ENCODE data around the gene ARHGAP26.

Gene ARHGAP26

DNA sequence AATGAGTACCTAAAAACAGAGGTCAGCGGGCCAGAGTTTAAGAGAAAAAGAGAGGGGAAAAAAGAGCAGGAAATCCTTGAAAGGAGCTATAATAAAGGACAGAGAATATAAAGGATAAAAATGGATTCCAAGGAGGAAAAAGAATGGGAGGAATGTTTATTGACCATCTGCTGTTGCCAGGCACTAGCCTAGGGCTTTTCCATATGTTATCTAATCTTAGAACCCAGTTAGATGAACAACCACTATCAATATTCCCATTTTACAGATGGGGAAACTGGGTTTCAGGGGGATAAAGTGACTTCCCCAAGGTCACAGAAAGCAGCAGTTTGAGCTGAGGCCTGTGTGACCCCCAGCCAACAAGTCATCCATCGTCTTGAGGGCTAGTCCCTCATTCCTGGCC, 400.8 kb downstream of the ARHGAP26 start:
- TF ChIP-seq, protein P1, sequence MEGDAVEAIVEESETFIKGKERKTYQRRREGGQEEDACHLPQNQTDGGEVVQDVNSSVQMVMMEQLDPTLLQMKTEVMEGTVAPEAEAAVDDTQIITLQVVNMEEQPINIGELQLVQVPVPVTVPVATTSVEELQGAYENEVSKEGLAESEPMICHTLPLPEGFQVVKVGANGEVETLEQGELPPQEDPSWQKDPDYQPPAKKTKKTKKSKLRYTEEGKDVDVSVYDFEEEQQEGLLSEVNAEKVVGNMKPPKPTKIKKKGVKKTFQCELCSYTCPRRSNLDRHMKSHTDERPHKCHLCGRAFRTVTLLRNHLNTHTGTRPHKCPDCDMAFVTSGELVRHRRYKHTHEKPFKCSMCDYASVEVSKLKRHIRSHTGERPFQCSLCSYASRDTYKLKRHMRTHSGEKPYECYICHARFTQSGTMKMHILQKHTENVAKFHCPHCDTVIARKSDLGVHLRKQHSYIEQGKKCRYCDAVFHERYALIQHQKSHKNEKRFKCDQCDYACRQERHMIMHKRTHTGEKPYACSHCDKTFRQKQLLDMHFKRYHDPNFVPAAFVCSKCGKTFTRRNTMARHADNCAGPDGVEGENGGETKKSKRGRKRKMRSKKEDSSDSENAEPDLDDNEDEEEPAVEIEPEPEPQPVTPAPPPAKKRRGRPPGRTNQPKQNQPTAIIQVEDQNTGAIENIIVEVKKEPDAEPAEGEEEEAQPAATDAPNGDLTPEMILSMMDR (IDR thresholded peaks at IDR 0.05; ENCODE audit: low read length, missing control alignments) = no peak
- H3K4me3 ChIP-seq (replicated peaks; ENCODE audit: low read depth, low read length) = no peak overlapping the region
- DNase-seq (ENCODE audit: low read depth) = no peak

DNA sequence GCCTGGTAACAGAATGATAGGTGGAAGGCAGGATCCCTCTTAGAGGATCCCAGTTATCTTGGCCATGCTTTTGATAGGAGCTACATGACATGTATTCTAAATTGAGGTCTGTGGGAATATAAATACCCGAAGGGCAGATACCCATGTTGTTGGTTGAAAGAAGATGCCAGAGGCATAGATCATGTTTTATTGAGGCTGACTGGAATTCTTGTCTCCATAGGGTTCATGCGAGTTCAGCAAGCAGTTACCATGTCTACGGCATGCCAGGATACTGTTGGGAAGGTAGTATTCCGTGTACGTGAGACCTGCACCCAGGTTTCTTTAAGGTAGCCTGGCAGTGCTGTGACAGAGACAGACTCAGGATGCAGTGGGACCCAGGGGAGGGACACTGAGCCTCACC, 402.6 kb downstream of the ARHGAP26 start:
- H3K4me3 ChIP-seq (replicated peaks; ENCODE audit: low read depth, low read length) = no peak overlapping the region
- DNase-seq (ENCODE audit: low read depth) = no peak
- TF ChIP-seq, protein P1 (IDR thresholded peaks at IDR 0.05; ENCODE audit: low read length, missing control alignments) = no peak

DNA sequence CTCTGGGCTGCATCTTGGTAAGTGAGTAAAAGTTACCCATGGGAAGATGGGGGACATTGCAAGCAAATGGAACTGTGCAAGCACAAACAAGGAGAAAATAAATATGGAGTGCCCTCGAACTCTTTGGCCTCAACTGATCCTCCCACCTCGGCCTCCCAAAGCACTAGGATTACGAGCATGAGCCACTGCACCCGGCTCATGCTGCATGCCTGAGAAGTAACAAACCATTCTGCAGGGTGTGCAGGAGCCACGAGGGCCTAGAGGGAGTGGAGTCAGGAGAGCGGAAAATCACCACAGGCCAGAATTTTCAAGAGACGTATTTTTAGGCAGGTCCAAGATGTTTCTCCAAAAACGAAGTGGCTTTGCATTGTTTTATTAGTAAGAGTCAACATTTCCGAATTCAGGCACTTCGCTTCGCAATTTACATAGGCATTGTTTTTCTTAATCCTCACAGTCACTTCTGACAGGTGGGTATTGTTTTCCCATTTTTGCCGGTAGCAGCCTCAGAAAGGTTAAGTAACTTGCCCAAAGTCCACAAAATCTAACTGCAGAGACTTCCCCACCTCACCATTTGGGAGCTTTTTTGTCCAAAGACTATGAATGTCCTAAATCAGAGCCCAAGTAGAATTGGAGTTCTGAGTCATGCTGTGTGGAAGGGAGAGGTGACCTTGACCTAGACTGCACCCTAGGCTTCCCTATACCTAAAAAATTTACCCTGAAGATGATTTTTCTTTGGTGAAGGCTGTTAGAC, 403.1 kb downstream of the ARHGAP26 start:
- TF ChIP-seq, protein P1 (IDR thresholded peaks at IDR 0.05; ENCODE audit: low read length, missing control alignments) = no peak
- no peak for DNase-seq (ENCODE audit: low read depth)
- H3K4me3 ChIP-seq (replicated peaks; ENCODE audit: low read depth, low read length) = no peak overlapping the region

DNA sequence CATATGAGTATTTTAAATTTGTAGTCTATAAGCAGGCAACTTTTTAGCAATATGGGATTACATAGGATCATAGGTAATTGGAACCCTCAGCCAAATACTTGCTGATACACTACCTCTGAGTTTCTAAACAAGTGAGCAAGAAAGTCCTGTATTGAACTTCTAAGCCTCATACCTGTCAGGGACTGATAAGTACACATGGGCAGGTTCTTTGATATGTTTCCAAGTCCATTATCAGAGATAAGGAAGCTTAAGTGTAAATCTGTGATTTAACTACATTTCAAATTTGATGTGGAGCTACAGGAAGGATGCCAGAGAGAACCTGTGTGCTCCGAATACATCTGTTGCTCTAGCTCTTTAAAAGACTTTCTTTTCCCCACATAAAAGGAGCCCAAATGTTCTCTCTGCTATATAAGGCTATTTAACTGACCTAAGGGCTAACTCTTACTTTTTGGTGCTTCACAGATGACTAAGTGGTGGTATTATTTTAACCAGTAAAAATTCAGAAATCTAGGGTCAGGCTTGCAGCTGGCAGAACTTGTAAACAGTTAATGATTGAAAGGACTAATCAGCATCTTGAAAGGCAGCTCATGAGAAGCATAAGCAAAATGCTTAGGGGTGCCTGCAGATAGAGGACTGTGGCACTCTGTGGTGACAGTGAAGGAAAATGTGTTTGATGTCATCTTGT, 404.7 kb downstream of the ARHGAP26 start:
- TF ChIP-seq, protein P1 (IDR thresholded peaks at IDR 0.05; ENCODE audit: low read length, missing control alignments) = no peak

DNA sequence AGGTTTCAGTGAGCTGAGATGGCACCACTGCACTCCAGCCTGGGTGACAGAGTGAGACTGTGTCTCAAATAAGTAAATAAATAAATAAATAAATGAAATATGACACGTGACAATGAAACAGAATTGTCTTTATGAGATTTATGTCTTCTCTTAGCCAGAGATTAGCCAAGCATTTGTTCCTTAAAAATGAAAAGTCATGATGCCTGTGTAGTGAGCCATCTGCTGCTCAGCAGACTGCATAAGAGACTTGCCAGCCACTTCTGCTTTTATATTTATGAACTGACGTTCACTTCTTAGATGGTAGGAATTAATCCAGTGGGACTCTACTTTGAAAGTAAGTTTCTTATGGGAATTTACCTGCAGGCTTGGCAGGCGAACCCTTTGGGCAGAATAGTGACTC, 405.9 kb downstream of the ARHGAP26 start:
- H3K4me3 ChIP-seq (replicated peaks; ENCODE audit: low read depth, low read length) = no peak overlapping the region
- DNase-seq (ENCODE audit: low read depth) = no peak
- TF ChIP-seq, protein P1 (IDR thresholded peaks at IDR 0.05; ENCODE audit: low read length, missing control alignments) = no peak

More for the DNA sequence above, 404.7 kb downstream of the ARHGAP26 start:
- no peak overlapping the region for H3K4me3 ChIP-seq (replicated peaks; ENCODE audit: low read depth, low read length)
- no peak for DNase-seq (ENCODE audit: low read depth)

DNA sequence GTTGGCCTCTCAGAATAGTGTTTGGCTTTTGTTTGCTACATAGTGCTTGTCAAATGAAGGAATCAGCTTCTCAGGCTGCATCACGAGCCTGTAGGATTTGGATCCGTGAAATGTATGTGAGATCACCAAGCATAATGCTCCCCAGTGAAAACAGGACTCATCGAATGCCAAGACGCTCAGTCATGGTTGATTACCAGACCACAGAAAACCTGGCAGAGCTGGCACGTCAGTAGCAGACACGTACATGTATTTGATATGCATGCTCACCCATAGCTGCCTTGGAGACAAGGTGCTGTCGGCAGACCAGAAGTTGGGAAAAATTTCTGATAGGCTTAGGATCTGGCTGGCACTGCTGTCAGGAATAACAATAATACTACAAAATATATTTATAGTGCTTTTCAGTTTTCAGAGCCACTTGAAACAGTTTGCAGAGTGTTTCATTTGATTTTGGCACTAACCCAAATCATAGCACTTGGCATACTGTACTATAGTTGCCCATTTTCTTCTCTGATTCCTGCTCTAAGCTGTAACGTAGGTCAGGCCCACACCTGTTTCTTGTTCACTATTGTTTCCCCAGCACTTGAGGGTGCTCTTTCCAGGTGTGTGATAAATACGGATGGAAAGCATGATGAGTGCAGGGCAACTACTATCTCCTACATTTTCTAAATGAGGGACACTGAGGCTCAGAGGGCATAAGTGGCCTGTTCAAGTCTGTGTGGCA, 407.2 kb downstream of the ARHGAP26 start:
- no peak overlapping the region for H3K4me3 ChIP-seq (replicated peaks; ENCODE audit: low read depth, low read length)
- DNase-seq (ENCODE audit: low read depth) = peak; percentile 95
- TF ChIP-seq, protein P1 (IDR thresholded peaks at IDR 0.05; ENCODE audit: low read length, missing control alignments) = no peak

Data from fibroblast of pulmonary artery (primary cell).